Naive thymus-derived CD8-positive, alpha-beta T cell (primary cell): Measurements from ENCODE around the gene TMEM87B. TPM values are rescaled to one million over a fixed set of nuclear protein-coding genes. Genes with fewer than 3 reads are reported as not detected.

ENCODE experiments used
- ATAC-seq, 2 donors: fragments of 150-1000 bp; cut with Tn5 transposase in 1 of 2; sonication (Bioruptor Pico), chemical (Tn5 transposase) in 1 of 2; 1 replicate in 1 of 2; 2 replicates in 1 of 2; pipeline ENCODE4 v1.10.0; 2021; ENCODE audit warnings: mild to moderate bottlenecking in 2 of 2, moderate library complexity in 2 of 2
- POLR2A ChIA-PET: fragments of 350-600 bp; sonication (Branson Sonifier 250); formaldehyde crosslinking; loops from one replicate; lab custom pipeline; 2021; ENCODE audit warnings: antibody characterized with exemption; lab: Charles Lee
- DNase-seq, 10 donors: peaks; one replicate each; pipeline versions ENCODE4 v3.0.0 to v3.0.0-alpha.2; 2020 to 2022
- H3K27ac Mint-ChIP-seq, 10 donors: one replicate each; pipeline ENCODE4 v1.8.0; 2020 to 2022; ENCODE audit warnings: mild to moderate bottlenecking in 10 of 10, mixed read lengths in 10 of 10, moderate library complexity in 4 of 10, inconsistent platforms in 1 of 10
- H3K27me3 Mint-ChIP-seq, 5 donors: one replicate each; pipeline ENCODE4 v1.8.0; 2021 to 2022; ENCODE audit warnings: mixed read lengths in 5 of 5
- H3K36me3 Mint-ChIP-seq, 3 donors: one replicate each; pipeline ENCODE4 v1.8.0; 2020 to 2022; ENCODE audit warnings: mixed read lengths in 3 of 3, mild to moderate bottlenecking in 2 of 3, inconsistent platforms in 1 of 3
- H3K4me1 Mint-ChIP-seq, 4 donors: one replicate each; pipeline ENCODE4 v1.8.0; 2021 to 2022; ENCODE audit warnings: mixed read lengths in 4 of 4
- H3K4me3 Mint-ChIP-seq, 10 donors: one replicate each; pipeline ENCODE4 v1.8.0; 2020 to 2022; ENCODE audit warnings: mild to moderate bottlenecking in 10 of 10, mixed read lengths in 10 of 10, moderate library complexity in 6 of 10, inconsistent platforms in 1 of 10
- H3K9me3 Mint-ChIP-seq, 9 donors: one replicate each; pipeline ENCODE4 v1.8.0; 2020 to 2022; ENCODE audit warnings: mixed read lengths in 9 of 9, mild to moderate bottlenecking in 3 of 9, inconsistent platforms in 1 of 9, moderate library complexity in 1 of 9
- polyA plus RNA-seq, 3 donors: library from polyadenylated mRNA; unstranded; fragments of 300-500 nt; fragmentation: Illumina TruSeq; gene quantifications; one replicate each; pipeline ENCODE4 v1.2.3, GENCODE V29; 2021
- total RNA-seq, 8 experiments: library from RNA in 2 of 8; stranded (reverse) in 2 of 8; gene quantifications; one replicate each; pipeline ENCODE4 v1.2.3 and lab custom pipeline; 2021 to 2026

TMEM87B gene
- total RNA-seq (10 to 100 TPM; 23.3 to 23.8 TPM), polyA plus RNA-seq (10 to 100 TPM in 1 of 3 donors, 1 to 10 TPM in 2; 7.0 to 11.8 (median 9.8) TPM), total RNA-seq (lab: John Stamatoyannopoulos, UW) (25.6 to 76.7 (median 33.4) reads per million in 6 experiments)

GRCh38 chr2:112054847-112055729, at the start of gene TMEM87B:
Gene TMEM87B (plus strand): TSS chr2:112055269. CDS start chr2:112055592, 323 bp downstream.
- Mint-ChIP-seq H3K4me1 (peaks cover 27 to 46% (median 44%) of the 10 kb centered on the region in 4 donors), H3K9me3 (no peaks in the 10 kb centered on the region), H3K4me3 (peak within 1 kb of the TSS; percentile 79 to 99 (median 96)), H3K27ac (peak within 1 kb of the TSS; percentile 83 to 99 (median 98)), H3K36me3 (peaks cover 0 to 18% (median 0%) of the 10 kb centered on the region in 3 donors), H3K27me3 (no peaks in the 10 kb centered on the region)
- peak; percentile 89 to 99 (median 97) for DNase-seq
- POLR2A ChIA-PET = interaction anchor here (1.1 to 4.7 kb wide), 8 partner anchors 9 to 934 kb away, joined by 3 to 27 read pairs (median 8); partner anchors contain the start of genes ANAPC1, BCL2L11 and ZC3H8
- ATAC-seq = peak; percentile 69 to 75

GRCh38 chr2:112005406-112006075, 49.5 kb upstream of the TMEM87B start:
- POLR2A ChIA-PET = no interaction called here
- Mint-ChIP-seq H3K27ac (no peak overlapping the region), H3K36me3 (no peaks in the 10 kb centered on the region), H3K4me1 (peaks cover 6 to 15% (median 9%) of the 10 kb centered on the region in 4 donors), H3K4me3 (no peak overlapping the region), H3K9me3 (no peaks in the 10 kb centered on the region), H3K27me3 (no peaks in the 10 kb centered on the region)
- DNase-seq (no peak), ATAC-seq (no peak)

GRCh38 chr2:112006076-112006410, 49.0 kb upstream of the TMEM87B start:
- Mint-ChIP-seq H3K9me3 (no peaks in the 10 kb centered on the region), H3K27me3 (no peaks in the 10 kb centered on the region), H3K4me1 (peaks cover 3 to 12% (median 5%) of the 10 kb centered on the region in 4 donors), H3K27ac (no peak overlapping the region), H3K4me3 (no peak overlapping the region), H3K36me3 (no peaks in the 10 kb centered on the region)
- no peak for DNase-seq
- POLR2A ChIA-PET = no interaction called here
- ATAC-seq = no peak

GRCh38 chr2:112007493-112007892, 47.6 kb upstream of the TMEM87B start:
- Mint-ChIP-seq H3K36me3 (no peaks in the 10 kb centered on the region), H3K4me1 (peaks cover 0 to 6% (median 1%) of the 10 kb centered on the region in 4 donors), H3K4me3 (no peak overlapping the region), H3K9me3 (no peaks in the 10 kb centered on the region), H3K27ac (no peak overlapping the region), H3K27me3 (peaks cover 0 to 4% (median 0%) of the 10 kb centered on the region in 5 donors)
- no peak for DNase-seq
- POLR2A ChIA-PET = no interaction called here
- ATAC-seq = no peak

GRCh38 chr2:112008910-112009485, 46.1 kb upstream of the TMEM87B start:
- DNase-seq (no peak), ATAC-seq (no peak)
- no peaks in the 10 kb centered on the region for H3K36me3 Mint-ChIP-seq
- no peaks in the 10 kb centered on the region for H3K9me3 Mint-ChIP-seq
- no peak overlapping the region for H3K27ac Mint-ChIP-seq
- peaks cover 0 to 4% (median 0%) of the 10 kb centered on the region in 5 donors for H3K27me3 Mint-ChIP-seq
- no peak overlapping the region for H3K4me3 Mint-ChIP-seq
- POLR2A ChIA-PET = no interaction called here
- peaks cover 0 to 4% (median 0%) of the 10 kb centered on the region in 4 donors for H3K4me1 Mint-ChIP-seq

GRCh38 chr2:112010751-112011150, 44.3 kb upstream of the TMEM87B start:
- Mint-ChIP-seq H3K4me3 (no peak overlapping the region), H3K4me1 (no peaks in the 10 kb centered on the region), H3K9me3 (peaks cover 0 to 2% (median 0%) of the 10 kb centered on the region in 9 donors), H3K27ac (no peak overlapping the region), H3K36me3 (no peaks in the 10 kb centered on the region), H3K27me3 (peaks cover 0 to 4% (median 3%) of the 10 kb centered on the region in 5 donors)
- POLR2A ChIA-PET = no interaction called here
- DNase-seq (no peak), ATAC-seq (no peak)

- POLR2A ChIA-PET = no interaction called here
- Mint-ChIP-seq H3K27me3 (peaks cover 4 to 12% (median 7%) of the 10 kb centered on the region in 5 donors), H3K4me3 (no peak overlapping the region), H3K9me3 (peaks cover 0 to 2% (median 0%) of the 10 kb centered on the region in 9 donors), H3K27ac (peak overlapping the region in 1 of 10 donors; percentile 53), H3K36me3 (no peaks in the 10 kb centered on the region), H3K4me1 (no peaks in the 10 kb centered on the region)
- DNase-seq (no peak), ATAC-seq (no peak)
Measured at GRCh38 chr2:112012556-112012955, 42.5 kb upstream of the TMEM87B start.

GRCh38 chr2:112018846-112019245, 36.2 kb upstream of the TMEM87B start:
- Mint-ChIP-seq H3K4me3 (no peak overlapping the region), H3K27me3 (peaks cover 6 to 35% (median 11%) of the 10 kb centered on the region in 5 donors), H3K27ac (no peak overlapping the region), H3K4me1 (no peaks in the 10 kb centered on the region), H3K9me3 (peaks cover 0 to 2% (median 0%) of the 10 kb centered on the region in 9 donors), H3K36me3 (no peaks in the 10 kb centered on the region)
- DNase-seq (no peak), ATAC-seq (no peak)
- POLR2A ChIA-PET = no interaction called here

GRCh38 chr2:112019569-112019982, 35.5 kb upstream of the TMEM87B start:
- Mint-ChIP-seq H3K27ac (no peak overlapping the region), H3K4me1 (no peaks in the 10 kb centered on the region), H3K4me3 (no peak overlapping the region), H3K36me3 (no peaks in the 10 kb centered on the region), H3K9me3 (peaks cover 0 to 2% (median 0%) of the 10 kb centered on the region in 9 donors), H3K27me3 (peaks cover 6 to 35% (median 11%) of the 10 kb centered on the region in 5 donors)
- DNase-seq = no peak
- POLR2A ChIA-PET = no interaction called here
- no peak for ATAC-seq

GRCh38 chr2:112020561-112020960, 34.5 kb upstream of the TMEM87B start:
- Mint-ChIP-seq H3K27ac (no peak overlapping the region), H3K4me1 (no peaks in the 10 kb centered on the region), H3K4me3 (no peak overlapping the region), H3K27me3 (peaks cover 6 to 35% (median 10%) of the 10 kb centered on the region in 5 donors), H3K9me3 (no peaks in the 10 kb centered on the region), H3K36me3 (no peaks in the 10 kb centered on the region)
- DNase-seq (no peak), ATAC-seq (no peak)
- POLR2A ChIA-PET = no interaction called here

- H3K4me1 Mint-ChIP-seq = no peaks in the 10 kb centered on the region
- no peak for ATAC-seq
- no peaks in the 10 kb centered on the region for H3K9me3 Mint-ChIP-seq
- POLR2A ChIA-PET = no interaction called here
- no peak overlapping the region for H3K27ac Mint-ChIP-seq
- peaks cover 6 to 35% (median 9%) of the 10 kb centered on the region in 5 donors for H3K27me3 Mint-ChIP-seq
- no peaks in the 10 kb centered on the region for H3K36me3 Mint-ChIP-seq
- no peak overlapping the region for H3K4me3 Mint-ChIP-seq
- no peak for DNase-seq
Measured at GRCh38 chr2:112021290-112021689, 33.8 kb upstream of the TMEM87B start.

GRCh38 chr2:112021781-112022231, 33.3 kb upstream of the TMEM87B start:
- Mint-ChIP-seq H3K27ac (no peak overlapping the region), H3K27me3 (peaks cover 5 to 35% (median 6%) of the 10 kb centered on the region in 5 donors), H3K36me3 (no peaks in the 10 kb centered on the region), H3K9me3 (no peaks in the 10 kb centered on the region), H3K4me3 (no peak overlapping the region), H3K4me1 (no peaks in the 10 kb centered on the region)
- POLR2A ChIA-PET = no interaction called here
- no peak for ATAC-seq
- no peak for DNase-seq
